Pancreas (tissue), 10 donors: ENCODE data around the gene JMJD8. TPM values are rescaled to one million over a fixed set of nuclear protein-coding genes. Genes with fewer than 3 reads are reported as not detected.
"Not testable (repeated sequence)": the region's sequence is repeated elsewhere in the genome, so short reads cannot be mapped to it uniquely, and the experiment has no call there.

Experiments
- ATAC-seq, 4 donors: fragments of 200-7000 bp; cut with Tn5 transposase; one replicate each; pipeline versions ENCODE4 v1.8.0 to v1.9.1; 2020; ENCODE audit warnings: mild to moderate bottlenecking in 4 of 4, moderate library complexity in 4 of 4
- DNase-seq, 6 donors: peaks; one replicate each; pipeline ENCODE4 v3.0.0-alpha.2; 2020
- FAIRE-seq: peaks from 2 replicates; lab custom pipeline; 2012; peaks lifted over from hg19 to GRCh38; lab: Jason Lieb, UNC
- H3K27ac ChIP-seq, 4 donors: fragments of 200-600 bp; sonication (generic); 1 replicate in 3 of 4; 2 replicates in 1 of 4; pipeline versions ENCODE4 v1.5.0 to v1.8.0; 2020
- H3K27me3 ChIP-seq, 4 donors: fragments of 200-600 bp; one replicate each; pipeline ENCODE4 v1.8.0; 2021
- H3K36me3 ChIP-seq, 3 donors: fragments of 200-600 bp; sonication (generic) in 1 of 3; one replicate each; pipeline versions ENCODE4 v1.5.0 to v1.8.0; 2020 to 2021
- H3K4me1 ChIP-seq, 3 donors: fragments of 200-600 bp; one replicate each; pipeline ENCODE4 v1.8.0; 2021
- H3K4me3 ChIP-seq, 4 donors: fragments of 200-600 bp; sonication (generic) in 2 of 4; one replicate each; pipeline versions ENCODE4 v1.5.0 to v1.8.0; 2020 to 2021
- H3K9me3 ChIP-seq, 4 donors: fragments of 200-600 bp; one replicate each; pipeline ENCODE4 v1.8.0; 2021
- CTCF ChIP-seq, 4 donors: fragments of 200-600 bp; sonication (generic) in 3 of 4; IDR thresholded peaks; one replicate each; pipeline versions ENCODE4 v1.5.0 to v1.8.0; 2021; ENCODE audit warnings: antibody characterized with exemption in 4 of 4
- WGBS, 2 donors: extraction: QIAGEN DNeasy Blood & Tissue Kit; methylation state at CpG; one replicate each; pipeline ENCODE4 v1.1.7; 2013; 5-methylcytosine and 5-hydroxymethylcytosine counted together
- intact Hi-C, 3 donors: fragments of 100-400 bp; cut with DNase I; formaldehyde crosslinking; loops; one replicate each; pipeline versions ENCODE4 v1.11.1 to v1.14.2; 2022
- polyA plus RNA-seq, 2 donors: library from polyadenylated mRNA; stranded (reverse); fragments of 200-250 nt; gene quantifications; one replicate each; pipeline ENCODE4 v1.2.3, GENCODE V29; 2013
- total RNA-seq, 6 donors: library from RNA; stranded (reverse); fragmentation: NEBNext Ultra II Directional in 4 of 6; extraction: Animal tissue kit (Norgen Biotek cat#: 25700) in 4 of 6; gene quantifications; one replicate each; pipeline versions ENCODE4 v1.2.1 to v1.2.4, GENCODE V29; 2021 to 2023
- donor health status: healthy with polysubstance abuse.
- donor health status: DM: no; HTN: no; CAD: no; lungs with moderate emphysema.
- donor health status: DM: no; HTN: no; CAD: no.
- donor health status: control.
- donor health status: control.
- donor health status: Bipolar disorder and iron deficiency.
- donor health status: DM: yes; HTN: yes; CAD: no.
- donor health status: DM: no; HTN: no; CAD: no.
- donor health status: DM: no; HTN: no; CAD: no.
- donor health status: DM: yes; HTN: yes; CAD: no.

JMJD8 gene
- total and polyA plus RNA-seq, 8 donors = 25.0 to 50.2 (median 34.2) TPM

- Histone ChIP-seq H3K4me1 (peaks cover 0 to 13% (median 10%) of the 10 kb centered on the region in 3 donors), H3K27me3 (peaks cover 0 to 16% (median 0%) of the 10 kb centered on the region in 4 donors)
- H3K9me3 ChIP-seq, ATAC-seq, H3K36me3 ChIP-seq, H3K27ac ChIP-seq, H3K4me3 ChIP-seq, FAIRE-seq: not testable (repeated sequence)
- DNase-seq = peak in 1 of 6 donors; percentile 40
- intact Hi-C loops = loop anchor here in 2 of 3 donors (5.0 to 10.0 kb wide), 2 partner anchors 342 to 345 kb away; no protein-coding TSS in a partner anchor
- 45 to 46% methylated on average over 13 of the region's 13 CpGs for WGBS, 2 donors
- peak in 1 of 4 donors; percentile 8 for TF ChIP-seq CTCF (IDR thresholded peaks at IDR 0.05)
These were observed 28.7 kb upstream of the JMJD8 start for GRCh38 chr16:712740-713250.

- no peaks in the 10 kb centered on the region for H3K36me3 ChIP-seq
- WGBS, 2 donors = 8 to 10% methylated on average over 25 of the region's 25 CpGs
- intact Hi-C loops = loop anchor here in 2 of 3 donors (5.0 to 10.0 kb wide), 2 partner anchors 343 to 346 kb away; no protein-coding TSS in a partner anchor
- peaks cover 0 to 13% (median 10%) of the 10 kb centered on the region in 3 donors for H3K4me1 ChIP-seq
- no peaks in the 10 kb centered on the region for H3K9me3 ChIP-seq
- H3K27ac ChIP-seq = no peak overlapping the region
- ATAC-seq (peak; percentile 49 to 74 (median 64)), DNase-seq (peak in 5 of 6 donors; percentile 66 to 96 (median 80)), FAIRE-seq (no peak)
- H3K4me3 ChIP-seq = no peak overlapping the region
- peak; percentile 92 to 97 (median 95) for TF ChIP-seq CTCF (IDR thresholded peaks at IDR 0.05)
- H3K27me3 ChIP-seq = peaks cover 0 to 16% (median 0%) of the 10 kb centered on the region in 4 donors
These were observed 27.6 kb upstream of the JMJD8 start for GRCh38 chr16:711548-712320.

DNA sequence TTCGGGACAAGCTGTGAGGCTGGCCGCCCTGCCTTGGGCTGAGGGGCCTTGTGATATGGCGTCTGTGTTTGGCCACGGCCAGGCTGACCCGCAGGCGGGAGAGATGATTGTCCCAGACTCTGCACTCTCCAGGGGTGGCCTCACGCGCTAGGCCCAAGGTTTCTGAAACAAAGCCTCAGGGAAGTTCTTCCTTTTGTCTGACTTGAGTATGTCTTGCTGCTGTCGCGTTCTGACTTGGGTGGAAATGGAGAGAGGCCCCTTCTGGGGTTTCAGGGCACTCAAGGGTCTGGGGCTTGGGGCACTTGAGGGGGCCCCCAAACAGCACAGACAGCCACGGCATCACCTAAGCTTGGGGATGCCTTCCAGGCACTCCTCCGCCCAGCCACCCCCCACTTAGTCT, 26.9 kb upstream of the JMJD8 start:
- no peaks in the 10 kb centered on the region for H3K9me3 ChIP-seq
- TF ChIP-seq CTCF (IDR thresholded peaks at IDR 0.05) = no peak
- FAIRE-seq (no peak), ATAC-seq (no peak), DNase-seq (no peak)
- H3K27me3 ChIP-seq = peaks cover 0 to 16% (median 0%) of the 10 kb centered on the region in 4 donors
- peaks cover 0 to 7% (median 4%) of the 10 kb centered on the region in 3 donors for H3K4me1 ChIP-seq
- intact Hi-C loops = loop anchor here in 2 of 3 donors (5.0 to 10.0 kb wide), 2 partner anchors 344 to 346 kb away; no protein-coding TSS in a partner anchor
- 47 to 54% methylated on average over 12 of the region's 12 CpGs for WGBS, 2 donors
- H3K27ac ChIP-seq = no peak overlapping the region
- H3K36me3 ChIP-seq = no peaks in the 10 kb centered on the region
- H3K4me3 ChIP-seq = no peak overlapping the region

DNA sequence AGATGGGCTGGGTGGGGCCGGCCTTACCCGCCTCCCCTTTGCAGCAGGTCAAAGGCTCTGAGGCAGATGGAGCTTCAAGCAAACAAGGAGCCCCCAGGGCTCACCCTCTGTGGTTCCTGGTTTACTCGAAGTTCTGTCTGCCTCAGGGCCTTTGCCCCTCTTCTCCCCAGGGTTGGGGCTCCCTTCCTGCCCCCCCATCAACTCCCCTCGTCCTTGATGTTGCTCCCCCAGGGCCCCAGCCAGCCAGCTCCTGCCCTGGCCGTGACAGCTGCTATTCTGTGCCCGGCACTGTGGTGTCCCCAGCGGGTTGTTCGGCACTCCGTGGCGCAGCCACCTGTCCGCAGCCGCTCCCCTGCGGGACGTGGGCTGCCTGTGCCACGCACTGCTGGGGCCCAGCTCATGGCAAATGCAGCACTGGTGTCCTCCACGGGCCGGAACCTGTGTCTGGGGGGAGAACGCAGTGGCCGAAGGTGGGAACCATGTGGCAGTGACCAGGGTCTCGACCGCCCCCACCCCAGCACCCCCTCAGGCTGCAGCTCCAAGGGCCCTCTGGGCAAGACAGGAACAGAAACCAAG, 26.5 kb upstream of the JMJD8 start:
- H3K4me3 ChIP-seq = no peak overlapping the region
- WGBS, 2 donors = 44 to 55% methylated on average over 21 of the region's 21 CpGs
- no peak overlapping the region for H3K27ac ChIP-seq
- FAIRE-seq (no peak), ATAC-seq (no peak), DNase-seq (no peak)
- no peaks in the 10 kb centered on the region for H3K9me3 ChIP-seq
- peaks cover 0 to 16% (median 0%) of the 10 kb centered on the region in 4 donors for H3K27me3 ChIP-seq
- TF ChIP-seq CTCF (IDR thresholded peaks at IDR 0.05) = no peak
- H3K4me1 ChIP-seq = peaks cover 0 to 4% (median 0%) of the 10 kb centered on the region in 3 donors
- H3K36me3 ChIP-seq = no peaks in the 10 kb centered on the region
- intact Hi-C loops = loop anchor here in 2 of 3 donors (5.0 to 10.0 kb wide), 2 partner anchors 344 to 347 kb away; no protein-coding TSS in a partner anchor
